Right kidney (tissue), 1 donor: ENCODE results near the gene PRSS2.

Experiments
- DNase-seq: peaks from one replicate; pipeline ENCODE4 v3.0.0-alpha.2; 2016

Gene PRSS2

GRCh38 chr7:142801601-142802295, 31.0 kb downstream of the PRSS2 start:
- DNase-seq: no peak

- no peak for DNase-seq
Observed at GRCh38 chr7:142802301-142802700, 31.5 kb downstream of the PRSS2 start.

- no peak for DNase-seq
Observed at GRCh38 chr7:142803901-142804300, 33.1 kb downstream of the PRSS2 start.

- DNase-seq: no peak
Observed at GRCh38 chr7:142804728-142805207, 34.0 kb downstream of the PRSS2 start.

- no peak for DNase-seq
Observed at GRCh38 chr7:142805350-142806021, 34.7 kb downstream of the PRSS2 start.

GRCh38 chr7:142806022-142806356, 35.2 kb downstream of the PRSS2 start:
- DNase-seq: no peak

- no peak for DNase-seq
Observed at GRCh38 chr7:142806957-142807356, 36.2 kb downstream of the PRSS2 start.

- no peak for DNase-seq
Observed at GRCh38 chr7:142807855-142808460, 37.2 kb downstream of the PRSS2 start.

GRCh38 chr7:142808461-142808801, 37.7 kb downstream of the PRSS2 start:
- no peak for DNase-seq

GRCh38 chr7:142808802-142809583, 38.2 kb downstream of the PRSS2 start:
- no peak for DNase-seq

GRCh38 chr7:142809671-142810070, 38.9 kb downstream of the PRSS2 start:
- DNase-seq: no peak

GRCh38 chr7:142811154-142811737, 40.5 kb downstream of the PRSS2 start:
- no peak for DNase-seq

- no peak for DNase-seq
Observed at GRCh38 chr7:142812437-142813215, 41.9 kb downstream of the PRSS2 start.

- DNase-seq: no peak
Observed at GRCh38 chr7:142813226-142813625, 42.5 kb downstream of the PRSS2 start.

GRCh38 chr7:142813699-142814098, 42.9 kb downstream of the PRSS2 start:
- no peak for DNase-seq

- DNase-seq: no peak
Observed at GRCh38 chr7:142814451-142814850, 43.7 kb downstream of the PRSS2 start.

GRCh38 chr7:142815134-142815533, 44.4 kb downstream of the PRSS2 start:
- DNase-seq: no peak

- DNase-seq: no peak
Observed at GRCh38 chr7:142817506-142817905, 46.7 kb downstream of the PRSS2 start.

- no peak for DNase-seq
Observed at GRCh38 chr7:142819530-142819929, 48.8 kb downstream of the PRSS2 start.

- DNase-seq: no peak
Observed at GRCh38 chr7:142822714-142823113, 51.9 kb downstream of the PRSS2 start.
